Liver (tissue), 3 donors: ENCODE measurements around the gene FSIP1.
A peak's percentile ranks its signal among the peaks of the same experiment; 100 is the strongest.

Experiments used
- HNF4A ChIP-seq, 2 donors: conservative IDR thresholded peaks; 2 replicates each; pipeline ENCODE4 v1.6.1; 2016; ENCODE audit warnings: antibody characterized with exemption in 2 of 2, mild to moderate bottlenecking in 2 of 2
- NR2F2 ChIP-seq: IDR thresholded peaks from 2 replicates; pipeline ENCODE4 v1.6.1; 2016; ENCODE audit warnings: antibody characterized with exemption
- RAD21 ChIP-seq, 2 donors: IDR thresholded peaks; 2 replicates each; pipeline ENCODE4 v1.6.1; 2016; ENCODE audit warnings: antibody characterized with exemption in 2 of 2, mild to moderate bottlenecking in 2 of 2
- TF ChIP-seq, protein P1 (sequence below): IDR thresholded peaks from 2 replicates; pipeline ENCODE4 v1.6.1; 2016; ENCODE audit warnings: antibody characterized with exemption, mild to moderate bottlenecking
- TF ChIP-seq, protein P2 (sequence below): fragments of 150-350 bp; IDR thresholded peaks from 2 replicates; pipeline ENCODE4 v1.5.1; 2017; ENCODE audit warnings: improper control_type of control experiment, low read depth, low read length; ENCODE audit not compliant: missing input control
- donor health status: healthy.
- donor health status: healthy.

DNA sequence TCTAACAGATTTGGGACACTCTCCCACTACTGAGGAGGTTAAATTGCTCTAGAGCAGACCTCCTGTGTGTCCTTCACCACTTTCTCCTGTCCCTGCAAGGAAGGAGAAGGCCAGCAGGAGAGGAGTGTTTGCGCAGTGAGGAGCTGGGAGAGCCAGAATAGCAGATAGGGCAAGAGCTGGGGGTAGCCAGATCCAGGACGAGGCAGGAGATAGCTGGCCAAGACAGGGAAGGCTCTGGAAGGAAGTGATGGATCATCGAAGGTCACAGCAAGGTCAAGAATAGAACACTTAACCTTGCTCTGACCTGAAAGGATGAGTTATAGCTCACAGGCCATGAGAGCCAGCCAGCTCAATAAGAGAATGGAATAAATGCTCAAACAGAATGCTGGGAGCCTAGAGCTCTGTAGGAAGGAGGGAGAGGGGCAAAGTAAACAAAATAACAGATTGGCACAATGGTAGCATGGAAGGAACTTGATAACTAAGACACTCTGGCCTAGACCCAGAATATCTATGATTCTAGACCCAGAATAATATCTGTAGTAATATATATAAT, 37.5 kb upstream of the FSIP1 start:
- TF ChIP-seq NR2F2 (peak; percentile 70), RAD21 (IDR thresholded peaks at IDR 0.05) (no peak), HNF4A (conservative IDR thresholded peaks at IDR 0.05) (no peak)
- TF ChIP-seq, protein P1, sequence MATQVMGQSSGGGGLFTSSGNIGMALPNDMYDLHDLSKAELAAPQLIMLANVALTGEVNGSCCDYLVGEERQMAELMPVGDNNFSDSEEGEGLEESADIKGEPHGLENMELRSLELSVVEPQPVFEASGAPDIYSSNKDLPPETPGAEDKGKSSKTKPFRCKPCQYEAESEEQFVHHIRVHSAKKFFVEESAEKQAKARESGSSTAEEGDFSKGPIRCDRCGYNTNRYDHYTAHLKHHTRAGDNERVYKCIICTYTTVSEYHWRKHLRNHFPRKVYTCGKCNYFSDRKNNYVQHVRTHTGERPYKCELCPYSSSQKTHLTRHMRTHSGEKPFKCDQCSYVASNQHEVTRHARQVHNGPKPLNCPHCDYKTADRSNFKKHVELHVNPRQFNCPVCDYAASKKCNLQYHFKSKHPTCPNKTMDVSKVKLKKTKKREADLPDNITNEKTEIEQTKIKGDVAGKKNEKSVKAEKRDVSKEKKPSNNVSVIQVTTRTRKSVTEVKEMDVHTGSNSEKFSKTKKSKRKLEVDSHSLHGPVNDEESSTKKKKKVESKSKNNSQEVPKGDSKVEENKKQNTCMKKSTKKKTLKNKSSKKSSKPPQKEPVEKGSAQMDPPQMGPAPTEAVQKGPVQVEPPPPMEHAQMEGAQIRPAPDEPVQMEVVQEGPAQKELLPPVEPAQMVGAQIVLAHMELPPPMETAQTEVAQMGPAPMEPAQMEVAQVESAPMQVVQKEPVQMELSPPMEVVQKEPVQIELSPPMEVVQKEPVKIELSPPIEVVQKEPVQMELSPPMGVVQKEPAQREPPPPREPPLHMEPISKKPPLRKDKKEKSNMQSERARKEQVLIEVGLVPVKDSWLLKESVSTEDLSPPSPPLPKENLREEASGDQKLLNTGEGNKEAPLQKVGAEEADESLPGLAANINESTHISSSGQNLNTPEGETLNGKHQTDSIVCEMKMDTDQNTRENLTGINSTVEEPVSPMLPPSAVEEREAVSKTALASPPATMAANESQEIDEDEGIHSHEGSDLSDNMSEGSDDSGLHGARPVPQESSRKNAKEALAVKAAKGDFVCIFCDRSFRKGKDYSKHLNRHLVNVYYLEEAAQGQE = no peak
- TF ChIP-seq, protein P2, sequence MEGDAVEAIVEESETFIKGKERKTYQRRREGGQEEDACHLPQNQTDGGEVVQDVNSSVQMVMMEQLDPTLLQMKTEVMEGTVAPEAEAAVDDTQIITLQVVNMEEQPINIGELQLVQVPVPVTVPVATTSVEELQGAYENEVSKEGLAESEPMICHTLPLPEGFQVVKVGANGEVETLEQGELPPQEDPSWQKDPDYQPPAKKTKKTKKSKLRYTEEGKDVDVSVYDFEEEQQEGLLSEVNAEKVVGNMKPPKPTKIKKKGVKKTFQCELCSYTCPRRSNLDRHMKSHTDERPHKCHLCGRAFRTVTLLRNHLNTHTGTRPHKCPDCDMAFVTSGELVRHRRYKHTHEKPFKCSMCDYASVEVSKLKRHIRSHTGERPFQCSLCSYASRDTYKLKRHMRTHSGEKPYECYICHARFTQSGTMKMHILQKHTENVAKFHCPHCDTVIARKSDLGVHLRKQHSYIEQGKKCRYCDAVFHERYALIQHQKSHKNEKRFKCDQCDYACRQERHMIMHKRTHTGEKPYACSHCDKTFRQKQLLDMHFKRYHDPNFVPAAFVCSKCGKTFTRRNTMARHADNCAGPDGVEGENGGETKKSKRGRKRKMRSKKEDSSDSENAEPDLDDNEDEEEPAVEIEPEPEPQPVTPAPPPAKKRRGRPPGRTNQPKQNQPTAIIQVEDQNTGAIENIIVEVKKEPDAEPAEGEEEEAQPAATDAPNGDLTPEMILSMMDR = no peak
